Prostate gland (tissue), 2 donors: ENCODE measurements around the gene TMEM267. TPM values are rescaled to one million over a fixed set of nuclear protein-coding genes. Genes with fewer than 3 reads are reported as not detected.

Experiments
- DNase-seq: peaks from one replicate; pipeline ENCODE4 v3.0.0-alpha.2; 2019; ENCODE audit warnings: low spot score
- H3K27ac ChIP-seq, 2 donors: fragments of 200-600 bp; sonication (generic); 2 replicates each; pipeline ENCODE4 v1.5.1; 2017 to 2019
- H3K27me3 ChIP-seq: fragments of 200-600 bp; sonication (generic); replicated peaks from 2 replicates; pipeline ENCODE4 v1.5.1; 2019; ENCODE audit not compliant: insufficient read depth
- H3K36me3 ChIP-seq, 2 donors: fragments of 200-600 bp; sonication (generic); 1 replicate in 1 of 2; 2 replicates in 1 of 2; pipeline versions ENCODE4 v1.5.1 to v1.8.1; 2017 to 2019
- H3K4me1 ChIP-seq: fragments of 200-600 bp; sonication (generic); replicated peaks from 2 replicates; pipeline ENCODE4 v1.5.1; 2019
- H3K4me3 ChIP-seq, 2 donors: fragments of 200-600 bp; sonication (generic); 2 replicates each; pipeline ENCODE4 v1.5.1; 2017 to 2019
- H3K9me3 ChIP-seq: fragments of 200-600 bp; sonication (generic); 2 replicates; pipeline ENCODE4 v1.5.1; 2017
- CTCF ChIP-seq, 4 experiments: fragments of 200-600 bp in 2 of 4; fragments of 450-650 bp in 2 of 4; sonication (generic) in 2 of 4; IDR thresholded peaks; 1 replicate in 3 of 4; 2 replicates in 1 of 4; pipeline ENCODE4 v1.5.1; 2016 to 2019; ENCODE audit warnings: antibody characterized with exemption in 4 of 4, mild to moderate bottlenecking in 2 of 4, moderate library complexity in 2 of 4
- POLR2A ChIP-seq: fragments of 450-650 bp; IDR thresholded peaks from one replicate; pipeline ENCODE4 v1.6.1; 2016; ENCODE audit warnings: antibody characterized with exemption, mild to moderate bottlenecking
- POLR2AphosphoS5 ChIP-seq: sonication (generic); formaldehyde crosslinking; IDR thresholded peaks from one replicate; pipeline ENCODE4 v1.6.1; 2017; ENCODE audit warnings: antibody characterized with exemption
- WGBS: methylation state at CpG from one replicate; pipeline ENCODE4 v1.1.5; 2018; 5-methylcytosine and 5-hydroxymethylcytosine counted together
- intact Hi-C: fragments of 100-400 bp; cut with DNase I; formaldehyde crosslinking; loops from one replicate; pipeline ENCODE4 v1.14.2; 2022
- total RNA-seq, 2 donors: library from RNA; depleted of rRNA; stranded (reverse); fragments of >200 nt; gene quantifications; one replicate each; pipeline ENCODE4 v1.1.0, GENCODE V29; 2016

TMEM267 gene
- total RNA-seq, 2 donors from 2014 or later: 11.8 to 14.9 TPM

DNA sequence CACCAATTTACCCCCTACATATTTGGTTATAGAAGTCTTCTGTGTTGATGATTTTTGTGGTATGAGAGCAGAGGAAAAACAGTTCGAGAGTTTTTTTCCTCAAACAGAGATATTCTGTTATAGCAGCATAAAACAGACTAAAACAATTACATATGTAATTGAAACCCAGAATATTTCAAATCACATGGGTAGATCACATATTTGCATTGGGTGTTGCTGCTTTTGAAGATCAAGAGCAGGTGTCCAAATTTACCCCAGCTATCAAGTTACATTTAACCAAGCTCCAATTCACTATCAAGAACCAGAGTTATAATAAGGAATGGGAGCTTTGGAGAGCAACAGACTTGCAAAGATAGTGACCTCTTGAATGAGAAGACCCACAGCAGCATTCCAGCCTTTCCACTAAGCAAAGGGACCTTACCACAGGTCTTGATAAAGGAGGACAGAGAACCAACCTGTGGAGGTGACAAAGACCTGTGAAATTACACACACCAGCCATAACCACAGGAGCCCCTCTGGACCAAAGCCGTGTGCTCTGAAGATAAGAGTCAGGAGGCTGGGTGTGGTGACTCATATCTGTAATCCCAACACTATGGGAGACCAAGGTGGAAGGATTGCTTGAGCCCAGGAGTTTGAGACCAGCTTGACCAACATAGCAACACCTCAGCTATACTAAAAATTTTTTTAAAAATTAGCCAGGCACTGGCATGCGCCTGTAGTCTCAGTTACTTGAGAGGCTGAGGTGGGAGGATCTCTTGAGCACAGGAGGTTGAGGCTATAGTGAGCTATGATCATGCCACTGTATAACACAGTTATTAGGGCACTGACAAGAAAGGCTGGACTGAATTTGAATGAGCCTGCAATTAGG is 67.5 kb downstream of the TMEM267 start:
- intact Hi-C loops: no loop called here
- no peak overlapping the region for H3K27ac ChIP-seq
- WGBS: 89% methylated on average over 3 of the region's 3 CpGs

DNA sequence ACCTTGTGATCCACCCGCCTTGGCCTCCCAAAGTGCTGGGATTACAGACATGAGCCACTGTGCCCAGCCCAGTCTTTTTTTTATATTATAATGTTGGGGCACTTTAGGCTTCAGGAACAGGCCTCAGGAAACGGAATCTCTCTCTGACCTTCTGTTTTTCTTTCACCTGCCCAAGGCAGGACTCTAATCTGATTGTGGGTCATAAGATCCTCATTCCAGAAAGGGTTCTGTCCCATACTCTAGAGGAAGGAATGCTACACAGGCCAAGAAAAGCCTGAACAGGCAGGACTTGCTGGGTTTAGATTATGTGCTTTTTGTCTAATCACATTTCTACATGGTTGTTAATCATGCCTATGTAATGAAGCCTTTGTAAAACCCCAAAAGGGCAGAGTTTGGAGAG is 69.7 kb downstream of the TMEM267 start:
- Histone ChIP-seq H3K36me3 (no peaks in the 10 kb centered on the region), H3K9me3 (no peaks in the 10 kb centered on the region), H3K27ac (no peak overlapping the region), H3K4me1 (no peaks in the 10 kb centered on the region), H3K27me3 (no peaks in the 10 kb centered on the region), H3K4me3 (no peak overlapping the region)
- TF ChIP-seq POLR2AphosphoS5: no peak
- no peak for TF ChIP-seq CTCF (IDR thresholded peaks at IDR 0.05)
- TF ChIP-seq POLR2A: no peak
- WGBS: 100% methylated on average over 2 of the region's 2 CpGs
- intact Hi-C loops: no loop called here
- DNase-seq: no peak

More for the DNA sequence above, 67.5 kb downstream of the TMEM267 start:
- no peak overlapping the region for H3K4me3 ChIP-seq
- DNase-seq: no peak
- H3K36me3 ChIP-seq: no peaks in the 10 kb centered on the region
- no peaks in the 10 kb centered on the region for H3K9me3 ChIP-seq
- H3K4me1 ChIP-seq: no peaks in the 10 kb centered on the region
- H3K27me3 ChIP-seq: no peaks in the 10 kb centered on the region
- TF ChIP-seq POLR2A (no peak), POLR2AphosphoS5 (no peak), CTCF (IDR thresholded peaks at IDR 0.05) (no peak)

DNA sequence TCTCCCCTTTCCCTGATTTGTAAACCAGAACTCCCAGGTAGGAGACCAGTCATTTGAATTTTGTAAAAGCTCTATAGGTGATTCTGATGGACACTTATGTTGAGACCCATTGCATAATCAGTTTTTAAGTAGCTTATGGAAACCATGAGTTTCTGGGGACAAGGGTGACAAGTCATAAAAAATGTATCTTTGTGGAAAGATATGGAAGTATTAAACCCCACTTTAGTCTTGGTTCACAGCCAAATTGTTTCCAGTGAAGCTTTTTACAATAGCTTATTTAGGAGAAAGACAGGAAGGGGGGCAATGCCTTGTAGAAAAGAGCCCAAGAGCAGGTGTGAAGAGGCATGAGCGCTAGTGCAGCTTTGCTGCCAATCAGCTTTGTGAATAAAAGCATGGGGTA is 71.0 kb downstream of the TMEM267 start:
- no peak for DNase-seq
- Histone ChIP-seq H3K4me1 (no peaks in the 10 kb centered on the region), H3K9me3 (no peaks in the 10 kb centered on the region), H3K36me3 (no peaks in the 10 kb centered on the region), H3K27ac (no peak overlapping the region), H3K4me3 (no peak overlapping the region), H3K27me3 (no peaks in the 10 kb centered on the region)
- WGBS: 79% methylated on average over 1 of the region's 1 CpG
- TF ChIP-seq CTCF (IDR thresholded peaks at IDR 0.05) (no peak), POLR2A (no peak), POLR2AphosphoS5 (no peak)
- intact Hi-C loops: no loop called here

DNA sequence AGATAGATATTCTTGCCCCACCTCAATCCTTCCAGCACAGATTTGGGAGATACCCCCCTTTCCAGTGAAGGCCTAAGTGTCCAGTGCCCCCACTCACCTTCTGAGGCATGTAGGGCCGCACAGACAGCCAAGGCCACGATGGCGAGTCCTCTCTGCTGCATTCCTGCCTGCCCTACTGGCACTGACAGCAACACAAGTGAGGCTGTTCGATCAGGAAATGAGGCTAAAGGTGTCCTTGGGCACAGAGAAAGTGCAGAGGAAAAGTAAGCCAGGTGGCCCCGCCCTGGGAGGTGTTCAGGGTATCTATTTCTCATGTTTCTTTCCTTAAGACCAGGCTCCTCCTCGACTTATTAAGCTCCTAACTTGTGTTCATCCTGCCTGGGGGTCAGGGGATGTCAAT is 71.5 kb downstream of the TMEM267 start, which contains the start of gene CCL28:
Gene CCL28, minus strand, starts transcription at position 236 of the 400 bp plus-strand sequence. Its CDS starts 75 bp downstream, at position 161.
- Histone ChIP-seq H3K4me3 (no peak within 1 kb of the TSS), H3K27ac (no peak within 1 kb of the TSS), H3K27me3 (no peaks in the 10 kb centered on the region), H3K36me3 (no peaks in the 10 kb centered on the region), H3K4me1 (no peaks in the 10 kb centered on the region), H3K9me3 (no peaks in the 10 kb centered on the region)
- intact Hi-C loops: no loop called here
- WGBS: 87% methylated on average over 6 of the region's 6 CpGs
- DNase-seq: no peak
- TF ChIP-seq POLR2A: no peak
- no peak for TF ChIP-seq CTCF (IDR thresholded peaks at IDR 0.05)
- no peak for TF ChIP-seq POLR2AphosphoS5

GRCh38 chr5:43411495-43411894 is 72.2 kb downstream of the TMEM267 start:
- intact Hi-C loops: no loop called here
- Histone ChIP-seq H3K4me1 (no peaks in the 10 kb centered on the region), H3K27me3 (no peaks in the 10 kb centered on the region), H3K27ac (no peak overlapping the region), H3K4me3 (no peak overlapping the region), H3K9me3 (no peaks in the 10 kb centered on the region), H3K36me3 (no peaks in the 10 kb centered on the region)
- no peak for TF ChIP-seq CTCF (IDR thresholded peaks at IDR 0.05)
- no peak for TF ChIP-seq POLR2A
- no peak for TF ChIP-seq POLR2AphosphoS5
- DNase-seq: no peak
- 53% methylated on average over 3 of the region's 3 CpGs for WGBS
